Posterior vena cava (tissue), 2 donors: Measurements from ENCODE around the gene PDF. TPM values are rescaled to one million over a fixed set of nuclear protein-coding genes. Genes with fewer than 3 reads are reported as not detected.
"Not testable (repeated sequence)": the region's sequence is repeated elsewhere in the genome, so short reads cannot be mapped to it uniquely, and the experiment has no call there.

Source experiments
- DNase-seq: peaks from one replicate; pipeline ENCODE4 v3.0.0-alpha.2; 2020; ENCODE audit warnings: low spot score
- intact Hi-C, 2 donors: fragments of 100-400 bp; cut with DNase I; formaldehyde crosslinking; loops; one replicate each; pipeline versions ENCODE4 v1.14.1 to v1.14.2; 2022 to 2023
- total RNA-seq, 2 donors: library from RNA; stranded (reverse); fragmentation: NEBNext Ultra II Directional; extraction: Animal tissue kit (Norgen Biotek cat#: 25700); gene quantifications; one replicate each; pipeline ENCODE4 v1.2.1, GENCODE V29; 2021
- donor health status: DM: yes; HTN: yes; CAD: no.
- donor health status: DM: yes; HTN: yes; CAD: no.

PDF gene
- total RNA-seq, 2 donors from 2014 or later = 6.6 to 6.9 TPM

GRCh38 chr16:69301187-69301586, 29.2 kb downstream of the PDF start:
- DNase-seq = no peak
- intact Hi-C loops = loop anchor here in 1 of 2 donors (10.0 kb wide), 1 partner anchor 396 kb away; no protein-coding TSS in a partner anchor

DNA sequence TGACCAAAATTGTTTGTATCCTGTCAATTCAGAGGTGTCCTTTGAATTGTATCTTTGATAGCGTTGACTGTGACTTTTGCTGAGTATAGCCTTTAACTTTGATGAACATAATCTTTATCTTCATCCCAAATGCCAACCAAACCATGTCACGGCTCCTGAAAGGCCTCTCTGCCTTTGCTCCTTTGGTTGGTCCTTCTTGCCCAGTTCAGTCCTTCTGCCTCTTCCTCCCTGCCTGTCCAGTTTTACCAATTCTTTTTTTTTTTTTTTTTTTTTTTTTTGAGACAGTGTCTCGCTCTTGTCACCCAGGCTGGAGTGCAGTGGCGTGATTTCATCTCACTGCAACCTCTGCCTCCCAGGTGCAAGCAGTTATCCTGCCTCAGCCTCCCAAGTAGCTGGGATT, 32.1 kb downstream of the PDF start:
- intact Hi-C loops = no loop called here
- no peak for DNase-seq

DNA sequence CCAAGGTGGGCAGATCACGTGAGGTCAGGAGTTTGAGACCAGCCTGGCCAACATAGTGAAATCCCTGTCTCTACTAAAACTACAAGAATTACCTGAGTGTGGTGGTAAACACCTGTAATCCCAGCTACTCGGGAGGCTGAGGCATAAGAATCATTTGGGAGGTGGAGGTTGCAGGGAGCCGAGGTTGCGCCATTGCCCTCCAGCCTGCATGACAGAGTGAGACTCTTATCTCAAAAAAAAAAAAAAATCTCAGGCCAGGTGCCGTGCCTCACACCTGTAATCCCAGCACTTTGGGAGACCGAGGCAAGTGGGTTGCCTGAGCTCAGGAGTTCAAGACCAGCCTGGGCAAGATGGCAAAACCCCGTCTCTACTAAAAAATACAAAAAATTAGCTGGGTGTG, 33.6 kb downstream of the PDF start:
- intact Hi-C loops, DNase-seq: not testable (repeated sequence)

DNA sequence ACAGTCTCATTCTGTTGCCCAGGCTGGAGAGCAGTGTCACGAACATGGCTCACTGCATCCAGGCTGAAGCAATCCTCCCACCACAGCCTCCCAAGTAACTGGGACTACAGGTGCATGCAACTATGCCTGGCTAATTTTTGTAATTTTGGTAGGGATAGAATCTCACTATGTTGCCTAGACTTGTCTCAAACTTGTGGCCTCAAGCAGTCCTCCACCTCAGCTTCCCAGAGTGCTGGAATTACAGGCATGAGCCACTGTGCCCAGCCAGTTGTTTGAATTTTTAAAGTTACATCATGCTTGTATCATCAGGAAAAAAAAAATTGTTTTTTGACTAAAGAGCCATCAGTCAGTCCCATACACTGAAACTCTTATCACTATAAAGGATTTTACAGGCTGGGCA, 36.3 kb downstream of the PDF start:
- DNase-seq = no peak
- intact Hi-C loops = no loop called here

DNA sequence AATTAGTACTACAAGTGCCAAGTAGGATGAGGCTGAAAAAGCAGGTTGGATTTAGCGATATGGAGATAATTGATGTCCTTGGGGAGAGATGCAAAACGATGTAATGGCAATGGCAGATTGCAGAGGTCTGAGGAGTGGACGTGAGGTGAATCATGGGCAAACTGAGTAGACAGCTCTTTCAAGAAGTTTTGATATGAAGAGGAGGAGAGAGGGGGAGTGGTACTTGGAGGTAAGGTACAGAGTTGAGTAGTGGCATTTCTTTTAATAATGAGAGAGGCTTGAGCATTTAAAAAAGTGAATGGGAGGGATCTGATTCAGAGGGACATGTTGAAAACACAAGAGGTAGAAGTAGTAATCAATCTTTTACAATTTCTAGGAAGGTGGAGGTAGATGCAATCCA, 37.0 kb downstream of the PDF start:
- no peak for DNase-seq
- intact Hi-C loops = no loop called here

- DNase-seq, intact Hi-C loops: not testable (repeated sequence)
Measured at GRCh38 chr16:69291657-69292056, 38.7 kb downstream of the PDF start.

DNA sequence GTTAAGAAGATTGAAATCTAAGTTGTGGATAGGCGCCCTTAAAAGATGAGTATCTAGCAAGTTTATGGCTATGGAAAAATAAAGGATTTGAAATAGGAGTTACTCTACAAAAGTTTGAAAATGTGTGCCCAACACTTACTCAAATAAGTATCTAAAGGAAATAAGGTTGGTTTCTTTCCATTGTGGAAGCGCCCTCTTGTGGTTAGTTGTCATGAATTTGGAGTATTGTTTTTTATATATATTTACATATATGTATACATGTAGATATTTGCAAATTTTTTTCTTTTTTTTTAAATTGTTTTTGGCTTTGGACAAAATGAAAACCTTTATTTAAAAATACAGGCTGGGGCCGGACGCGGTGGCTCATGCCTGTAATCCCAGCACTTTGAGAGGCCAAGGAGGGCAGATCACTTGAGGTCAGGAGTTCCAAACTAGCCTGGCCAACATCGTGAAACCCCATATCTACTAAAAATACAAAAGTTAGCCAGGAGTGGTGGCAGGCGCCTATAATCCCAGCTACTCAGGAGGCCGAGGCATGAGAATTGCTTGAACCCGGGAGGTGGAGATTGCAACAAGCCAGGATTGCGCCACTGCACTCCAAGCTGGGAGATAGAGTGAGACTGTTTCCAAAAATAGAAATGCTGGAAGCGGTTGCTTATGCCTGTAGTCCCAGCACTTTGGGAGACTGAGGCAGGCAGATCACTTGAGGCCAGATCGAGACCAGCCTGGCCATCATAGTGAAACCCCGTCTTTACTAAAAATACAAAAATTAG, 43.3 kb downstream of the PDF start:
- intact Hi-C loops = loop anchor here (5.0 kb wide), 2 partner anchors 135 to 140 kb away; no protein-coding TSS in a partner anchor
- DNase-seq = peak; percentile 90

- intact Hi-C loops = loop anchor here (5.0 kb wide), 2 partner anchors 133 to 138 kb away; no protein-coding TSS in a partner anchor
- no peak for DNase-seq
Measured at GRCh38 chr16:69285240-69285639, 45.1 kb downstream of the PDF start.

- no peak for DNase-seq
- intact Hi-C loops = no loop called here
Measured at GRCh38 chr16:69283851-69284250, 46.5 kb downstream of the PDF start.

GRCh38 chr16:69277413-69277812, 53.0 kb downstream of the PDF start:
- no peak for DNase-seq
- intact Hi-C loops = no loop called here

Other genes starting within 250 kb of the PDF start
- 1 to 10 TPM in 1 of 2 donors, under 1 TPM in 1; 0.88 to 1.3 TPM for gene HAS3, start 224.9 kb downstream of the PDF start, total RNA-seq
- 10 to 100 TPM; 55.0 to 67.0 TPM for gene CHTF8, start 198.0 kb downstream of the PDF start, total RNA-seq
- 10 to 100 TPM; 32.8 to 36.9 TPM for gene UTP4, start 197.9 kb downstream of the PDF start, total RNA-seq
- gene SNTB2, start 143.4 kb downstream of the PDF start, total RNA-seq = 10 to 100 TPM; 53.8 to 59.5 TPM
- gene VPS4A, start 19.2 kb downstream of the PDF start, total RNA-seq = 10 to 100 TPM; 23.4 to 24.1 TPM
- 10 to 100 TPM; 21.9 to 22.4 TPM for gene COG8, start 9.0 kb upstream of the PDF start, total RNA-seq
- 10 to 100 TPM; 14.3 to 15.9 TPM for gene NIP7, start 9.2 kb upstream of the PDF start, total RNA-seq
- under 1 TPM; 0.51 to 0.57 TPM for gene TMED6, start 21.2 kb upstream of the PDF start, total RNA-seq
- gene TERF2, start 55.4 kb upstream of the PDF start, total RNA-seq = 10 to 100 TPM; 24.4 to 33.0 TPM
- 10 to 100 TPM; 47.3 to 59.3 TPM for gene CYB5B, start 94.0 kb upstream of the PDF start, total RNA-seq
- gene NFAT5, start 235.4 kb upstream of the PDF start, total RNA-seq = 10 to 100 TPM; 43.0 to 55.3 TPM